BLaER1 treated with 17β-estradiol and CSF1 and Interleukin-3, amounts not matched to agents 10 nM and 100 nM (cell line): ENCODE measurements around the gene PTGR2.
A peak's percentile ranks its signal among the peaks of the same experiment; 100 is the strongest.
"Not testable (repeated sequence)": the region's sequence is repeated elsewhere in the genome, so short reads cannot be mapped to it uniquely, and the experiment has no call there.

Experiments used
- H3K27ac ChIP-seq, 11 experiments: shearing (Covaris generic); formaldehyde crosslinking; 2 replicates each; pipeline ENCODE4 v1.8.1; 2022
- H3K27me3 ChIP-seq, 11 experiments: shearing (Covaris generic); formaldehyde crosslinking; 2 replicates each; pipeline ENCODE4 v1.8.1; 2022
- H3K36me3 ChIP-seq, 11 experiments: shearing (Covaris generic); formaldehyde crosslinking; 2 replicates each; pipeline ENCODE4 v1.8.1; 2022
- H3K4me1 ChIP-seq, 10 experiments: shearing (Covaris generic); formaldehyde crosslinking; 2 replicates each; pipeline ENCODE4 v1.8.1; 2022
- H3K4me2 ChIP-seq, 11 experiments: shearing (Covaris generic); formaldehyde crosslinking; 2 replicates each; pipeline ENCODE4 v1.8.1; 2022
- H3K4me3 ChIP-seq, 10 experiments: shearing (Covaris generic); formaldehyde crosslinking; 2 replicates each; pipeline ENCODE4 v1.8.1; 2022
- H3K9ac ChIP-seq, 11 experiments: shearing (Covaris generic); formaldehyde crosslinking; 2 replicates each; pipeline ENCODE4 v1.8.1; 2022
- H3K9me3 ChIP-seq, 11 experiments: shearing (Covaris generic); formaldehyde crosslinking; replicated peaks in 1 of 11; 2 replicates each; pipeline ENCODE4 v1.8.1; 2022
- H4K20me1 ChIP-seq, 11 experiments: shearing (Covaris generic); formaldehyde crosslinking; 2 replicates each; pipeline ENCODE4 v1.8.1; 2022
- Cebpa-rat ChIP-seq, 11 experiments: shearing (Covaris generic); IDR thresholded peaks; 2 replicates each; pipeline ENCODE4 v1.8.1; 2022

PTGR2 gene

GRCh38 chr14:73888460-73888725 lies 36.8 kb downstream of the PTGR2 start:
- Histone ChIP-seq H4K20me1 (peaks cover 36 to 65% (median 57%) of the 10 kb centered on the region in 11 experiments; a peak in 21 of 22 replicates), H3K4me2 (peak overlapping the region; percentile 71 to 98 (median 83)), H3K9ac (peak overlapping the region; percentile 87 to 96 (median 92); a peak in 12 of 22 replicates), H3K9me3 (no peaks in the 10 kb centered on the region), H3K36me3 (peaks cover 20 to 34% (median 24%) of the 10 kb centered on the region in 11 experiments; a peak in 21 of 22 replicates), H3K27me3 (no peaks in the 10 kb centered on the region), H3K27ac (peak overlapping the region in 1 of 11 experiments; percentile 94; a peak in 1 of 22 replicates), H3K4me3 (peak overlapping the region; percentile 74 to 97 (median 91); a peak in 15 of 20 replicates), H3K4me1 (peaks cover 28 to 44% (median 35%) of the 10 kb centered on the region in 10 experiments)
- TF ChIP-seq Cebpa-rat (IDR thresholded peaks at IDR 0.05): no peak

- peak overlapping the region in 1 of 11 experiments; percentile 14; a peak in 1 of 22 replicates for H3K9ac ChIP-seq
- H3K4me1 ChIP-seq: peaks cover 28 to 44% (median 35%) of the 10 kb centered on the region in 10 experiments
- H3K27ac ChIP-seq: 0 out of 22 replicates have a peak overlapping the region, but pooled peaks of 1 of the 11 experiments have one; percentile 7
- peak overlapping the region in 8 of 11 experiments; percentile 22 to 98 (median 86); a peak in 12 of 22 replicates for H3K4me2 ChIP-seq
- no peaks in the 10 kb centered on the region for H3K9me3 ChIP-seq
- no peak overlapping the region for H3K4me3 ChIP-seq
- no peaks in the 10 kb centered on the region for H3K27me3 ChIP-seq
- H4K20me1 ChIP-seq: peaks cover 37 to 71% (median 62%) of the 10 kb centered on the region in 11 experiments; a peak in 21 of 22 replicates
- H3K36me3 ChIP-seq: peaks cover 24 to 40% (median 29%) of the 10 kb centered on the region in 11 experiments
- TF ChIP-seq Cebpa-rat (IDR thresholded peaks at IDR 0.05): no peak
Observed at GRCh38 chr14:73888971-73889370, 37.3 kb downstream of the PTGR2 start.

GRCh38 chr14:73889376-73889775 lies 37.7 kb downstream of the PTGR2 start:
- Histone ChIP-seq H3K27me3 (no peaks in the 10 kb centered on the region), H3K9me3 (no peaks in the 10 kb centered on the region), H3K4me2 (peak overlapping the region in 6 of 11 experiments; percentile 22 to 98 (median 86); a peak in 8 of 22 replicates), H3K4me1 (peaks cover 28 to 44% (median 35%) of the 10 kb centered on the region in 10 experiments), H4K20me1 (peaks cover 41 to 75% (median 65%) of the 10 kb centered on the region in 11 experiments; a peak in 21 of 22 replicates), H3K9ac (peak overlapping the region in 1 of 11 experiments; percentile 14; a peak in 1 of 22 replicates), H3K27ac (0 out of 22 replicates have a peak overlapping the region, but pooled peaks of 1 of the 11 experiments have one; percentile 7), H3K36me3 (peaks cover 28 to 44% (median 34%) of the 10 kb centered on the region in 11 experiments), H3K4me3 (no peak overlapping the region)
- TF ChIP-seq Cebpa-rat (IDR thresholded peaks at IDR 0.05): no peak

GRCh38 chr14:73894180-73894687 lies 42.6 kb downstream of the PTGR2 start:
- H3K4me3 ChIP-seq, H3K4me2 ChIP-seq, H3K9ac ChIP-seq, H3K27me3 ChIP-seq, H3K9me3 ChIP-seq, H3K27ac ChIP-seq: not testable (repeated sequence)
- peaks cover 0 to 13% (median 1%) of the 10 kb centered on the region in 10 experiments; a peak in 9 of 20 replicates for H3K4me1 ChIP-seq
- peaks cover 77 to 92% (median 82%) of the 10 kb centered on the region in 11 experiments for H3K36me3 ChIP-seq
- H4K20me1 ChIP-seq: peaks cover 34 to 90% (median 57%) of the 10 kb centered on the region in 11 experiments; a peak in 20 of 22 replicates

- peaks cover 0 to 7% (median 0%) of the 10 kb centered on the region in 10 experiments; a peak in 3 of 20 replicates for H3K4me1 ChIP-seq
- H3K4me2 ChIP-seq: no peak overlapping the region
- H3K27me3 ChIP-seq: no peaks in the 10 kb centered on the region
- H3K27ac ChIP-seq: no peak overlapping the region
- no peaks in the 10 kb centered on the region for H3K9me3 ChIP-seq
- H4K20me1 ChIP-seq: peaks cover 17 to 90% (median 47%) of the 10 kb centered on the region in 11 experiments; a peak in 20 of 22 replicates
- no peak overlapping the region for H3K4me3 ChIP-seq
- H3K9ac ChIP-seq: no peak overlapping the region
- TF ChIP-seq Cebpa-rat (IDR thresholded peaks at IDR 0.05): no peak
- H3K36me3 ChIP-seq: peaks cover 91 to 98% (median 97%) of the 10 kb centered on the region in 11 experiments
Observed at GRCh38 chr14:73895939-73896338, 44.3 kb downstream of the PTGR2 start.

- H3K4me2 ChIP-seq: no peak overlapping the region
- H3K36me3 ChIP-seq: peaks cover 91 to 99% (median 97%) of the 10 kb centered on the region in 11 experiments
- H3K27me3 ChIP-seq: no peaks in the 10 kb centered on the region
- H3K27ac ChIP-seq: no peak overlapping the region
- H3K9ac ChIP-seq: no peak overlapping the region
- H3K4me1 ChIP-seq: peaks cover 0 to 7% (median 0%) of the 10 kb centered on the region in 10 experiments; a peak in 2 of 20 replicates
- peaks cover 11 to 90% (median 47%) of the 10 kb centered on the region in 11 experiments; a peak in 20 of 22 replicates for H4K20me1 ChIP-seq
- no peak for TF ChIP-seq Cebpa-rat (IDR thresholded peaks at IDR 0.05)
- H3K9me3 ChIP-seq: no peaks in the 10 kb centered on the region
- H3K4me3 ChIP-seq: no peak overlapping the region
Observed at GRCh38 chr14:73896521-73896920, 44.9 kb downstream of the PTGR2 start.

- TF ChIP-seq Cebpa-rat (IDR thresholded peaks at IDR 0.05): no peak
- H3K27me3 ChIP-seq: no peaks in the 10 kb centered on the region
- no peak overlapping the region for H3K9ac ChIP-seq
- H3K27ac ChIP-seq: no peak overlapping the region
- peaks cover 0 to 52% (median 26%) of the 10 kb centered on the region in 11 experiments; a peak in 14 of 22 replicates for H4K20me1 ChIP-seq
- peaks cover 94 to 100% (median 98%) of the 10 kb centered on the region in 11 experiments for H3K36me3 ChIP-seq
- no peak overlapping the region for H3K4me3 ChIP-seq
- no peak overlapping the region for H3K4me2 ChIP-seq
- H3K4me1 ChIP-seq: no peaks in the 10 kb centered on the region
- no peaks in the 10 kb centered on the region for H3K9me3 ChIP-seq
Observed at GRCh38 chr14:73903028-73903427, 51.4 kb downstream of the PTGR2 start.

GRCh38 chr14:73909681-73910080 lies 58.0 kb downstream of the PTGR2 start:
- Histone ChIP-seq H3K4me1 (no peaks in the 10 kb centered on the region), H3K9ac (no peak overlapping the region), H3K4me2 (no peak overlapping the region), H3K36me3 (peaks cover 97 to 100% (median 98%) of the 10 kb centered on the region in 11 experiments), H4K20me1 (peaks cover 0 to 49% (median 0%) of the 10 kb centered on the region in 11 experiments; a peak in 4 of 22 replicates), H3K27ac (no peak overlapping the region), H3K4me3 (no peak overlapping the region), H3K9me3 (peaks cover 18 to 36% (median 31%) of the 10 kb centered on the region in 11 experiments), H3K27me3 (no peaks in the 10 kb centered on the region)
- TF ChIP-seq Cebpa-rat (IDR thresholded peaks at IDR 0.05): no peak

GRCh38 chr14:73913256-73913655 lies 61.6 kb downstream of the PTGR2 start:
- Histone ChIP-seq H3K9ac (no peak overlapping the region), H3K27me3 (no peaks in the 10 kb centered on the region), H3K36me3 (peaks cover 96 to 100% (median 99%) of the 10 kb centered on the region in 11 experiments), H3K4me2 (no peak overlapping the region), H3K27ac (no peak overlapping the region), H4K20me1 (peaks cover 0 to 73% (median 16%) of the 10 kb centered on the region in 11 experiments; a peak in 13 of 22 replicates), H3K9me3 (peaks cover 18 to 36% (median 31%) of the 10 kb centered on the region in 11 experiments), H3K4me1 (no peaks in the 10 kb centered on the region), H3K4me3 (peak overlapping the region in 1 of 10 experiments; percentile 21; a peak in 1 of 20 replicates)
- no peak for TF ChIP-seq Cebpa-rat (IDR thresholded peaks at IDR 0.05)
